NCI-H774 (cell line): ENCODE data around the gene CSF1.

ENCODE experiments used
- DNase-seq: peaks from one replicate; lab custom pipeline; 2025; lab: John Stamatoyannopoulos, UW

CSF1 gene

DNA sequence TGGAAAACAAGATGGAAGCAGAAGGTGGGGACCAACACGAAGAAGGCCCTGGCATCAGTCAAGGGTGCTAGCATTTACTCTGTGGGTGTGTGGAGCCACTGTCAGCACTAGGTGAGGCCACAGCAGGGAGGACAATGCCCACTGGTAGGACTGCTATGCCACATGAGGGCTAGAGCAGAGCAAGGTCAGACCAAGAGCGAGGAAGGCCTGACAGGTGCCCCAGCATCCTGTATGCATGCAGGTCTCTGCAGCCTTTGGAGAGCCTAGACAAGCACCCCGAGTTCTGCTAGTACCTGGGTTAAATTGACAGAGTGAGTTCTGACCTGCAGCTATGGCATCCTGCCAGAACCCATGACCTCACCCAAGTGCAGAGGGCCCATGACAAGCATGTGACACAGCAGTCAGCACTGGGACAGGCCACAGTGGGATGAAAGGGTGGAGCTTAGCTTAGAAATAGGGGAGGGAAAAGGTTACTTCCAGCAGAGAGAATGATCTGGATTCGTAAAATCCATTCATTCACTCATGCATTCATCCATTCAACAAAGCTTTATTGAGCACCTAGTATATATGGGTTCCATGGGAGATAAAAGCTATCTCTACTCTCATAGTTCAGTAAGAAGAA, 9.0 kb upstream of the CSF1 start:
- no peak for DNase-seq

DNA sequence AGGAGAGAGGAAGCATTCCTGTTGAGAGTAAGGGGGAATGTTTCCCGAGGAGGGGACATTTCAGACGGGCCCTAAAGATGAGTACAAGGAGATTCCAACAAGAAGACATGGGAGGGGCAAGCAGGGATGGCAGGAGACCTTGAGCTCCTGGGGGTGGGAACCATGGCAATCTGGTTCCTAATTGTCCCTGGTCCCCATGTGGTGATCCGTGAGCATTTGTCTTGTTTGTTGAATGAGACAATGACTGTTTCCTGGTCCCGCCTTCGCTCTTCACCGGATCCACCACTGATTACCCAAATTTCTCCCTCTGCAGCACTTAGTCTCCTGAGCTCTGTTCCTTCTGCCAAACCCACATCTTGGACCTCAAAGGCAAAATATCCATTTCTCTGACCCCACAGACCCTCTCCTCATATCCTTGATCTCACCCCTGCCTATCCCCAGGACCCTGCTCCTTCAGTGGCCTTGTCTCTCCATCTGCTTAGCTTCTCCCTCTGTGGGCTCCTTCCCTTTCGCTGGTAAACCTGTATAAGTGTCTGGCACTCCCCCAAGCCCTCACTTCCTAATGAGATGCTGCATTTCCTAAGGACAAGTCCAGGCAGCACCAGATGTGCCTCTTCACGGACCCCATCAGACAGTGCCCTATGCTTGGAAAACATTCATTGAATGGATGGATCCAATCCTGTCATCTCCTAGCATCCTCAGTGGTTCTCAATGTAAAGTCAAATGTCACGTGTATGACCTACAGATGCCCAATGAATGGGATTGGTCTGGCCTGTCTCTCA, 8.3 kb upstream of the CSF1 start:
- no peak for DNase-seq

DNA sequence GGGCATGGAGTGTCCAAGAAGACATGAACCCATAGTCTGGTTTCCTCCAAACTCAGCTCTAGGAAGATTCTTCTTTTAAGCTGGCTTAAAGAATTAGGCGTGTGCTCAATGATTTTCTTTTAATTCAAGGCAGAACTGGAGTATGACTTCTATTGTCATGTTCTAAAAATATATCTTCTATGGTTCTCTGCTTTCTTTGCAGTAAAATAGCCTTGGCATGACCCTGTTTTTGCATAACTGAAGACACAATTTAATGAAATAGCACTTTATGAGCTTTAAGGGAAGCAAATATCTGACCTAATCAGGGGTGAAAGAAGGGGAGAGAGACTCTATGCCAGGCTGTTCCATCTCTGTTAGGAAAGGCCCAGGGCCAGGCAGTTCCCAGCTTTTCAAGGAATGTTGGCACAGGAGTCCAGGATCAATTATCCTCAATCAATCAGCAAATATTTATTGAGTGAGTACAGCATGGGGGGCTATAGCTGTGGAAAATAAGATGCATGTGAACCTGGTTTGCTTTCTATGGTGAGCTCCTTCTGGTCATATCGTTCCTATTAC, 7.2 kb upstream of the CSF1 start:
- DNase-seq, result no peak

DNA sequence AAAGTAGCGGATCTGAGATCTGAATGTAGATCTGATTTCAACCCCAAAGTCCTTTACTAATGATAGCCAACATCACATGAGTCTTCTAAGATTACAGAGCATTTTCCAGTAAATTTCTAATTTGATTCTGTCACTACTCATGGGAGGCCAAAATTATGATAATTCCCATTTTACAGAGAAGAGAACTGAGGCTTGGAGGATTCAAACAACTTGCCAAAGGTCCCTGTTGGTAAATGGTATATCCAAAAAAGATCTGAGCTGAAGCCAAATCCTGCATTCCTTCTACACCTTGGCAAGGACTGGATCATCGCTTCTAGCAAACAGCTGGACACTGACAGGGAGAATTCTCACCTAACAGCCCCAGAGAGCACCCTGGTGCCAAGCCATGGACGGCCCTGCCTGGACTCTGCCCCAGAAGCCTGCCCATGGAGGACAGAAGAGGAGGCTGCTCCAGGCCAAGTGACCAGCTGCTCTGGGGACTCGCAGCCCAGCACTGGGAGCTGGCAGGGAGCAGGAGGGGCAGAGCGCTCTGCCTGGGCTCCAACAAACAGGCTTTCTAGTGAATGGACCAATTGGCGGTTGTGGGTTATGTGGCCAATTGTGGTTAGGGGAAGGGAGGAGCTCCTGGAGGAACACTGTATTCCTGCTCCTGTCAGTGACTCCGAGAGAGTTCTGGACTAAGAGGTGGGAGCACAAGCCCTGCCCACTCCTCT, 6.4 kb upstream of the CSF1 start:
- DNase-seq, result no peak

DNA sequence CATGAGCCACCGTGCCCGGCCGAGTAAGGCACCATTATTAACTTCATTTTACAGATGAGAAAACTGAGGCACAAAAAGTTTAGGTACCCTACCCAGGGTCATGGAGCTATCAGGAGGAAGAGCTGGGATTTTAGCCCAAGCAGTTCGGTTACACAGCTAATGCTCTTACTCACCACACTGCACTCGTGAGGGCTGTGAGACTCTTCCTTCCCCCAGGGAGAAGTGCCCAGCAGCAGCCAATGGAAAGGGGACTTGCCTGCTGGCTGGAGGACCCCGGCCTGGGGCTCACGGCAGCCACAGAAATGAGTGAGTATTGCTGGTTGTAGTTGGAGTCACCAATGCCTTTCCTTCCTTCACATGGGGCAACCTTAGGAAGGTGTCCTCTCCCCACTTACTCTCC, 5.2 kb upstream of the CSF1 start:
- no peak for DNase-seq

DNA sequence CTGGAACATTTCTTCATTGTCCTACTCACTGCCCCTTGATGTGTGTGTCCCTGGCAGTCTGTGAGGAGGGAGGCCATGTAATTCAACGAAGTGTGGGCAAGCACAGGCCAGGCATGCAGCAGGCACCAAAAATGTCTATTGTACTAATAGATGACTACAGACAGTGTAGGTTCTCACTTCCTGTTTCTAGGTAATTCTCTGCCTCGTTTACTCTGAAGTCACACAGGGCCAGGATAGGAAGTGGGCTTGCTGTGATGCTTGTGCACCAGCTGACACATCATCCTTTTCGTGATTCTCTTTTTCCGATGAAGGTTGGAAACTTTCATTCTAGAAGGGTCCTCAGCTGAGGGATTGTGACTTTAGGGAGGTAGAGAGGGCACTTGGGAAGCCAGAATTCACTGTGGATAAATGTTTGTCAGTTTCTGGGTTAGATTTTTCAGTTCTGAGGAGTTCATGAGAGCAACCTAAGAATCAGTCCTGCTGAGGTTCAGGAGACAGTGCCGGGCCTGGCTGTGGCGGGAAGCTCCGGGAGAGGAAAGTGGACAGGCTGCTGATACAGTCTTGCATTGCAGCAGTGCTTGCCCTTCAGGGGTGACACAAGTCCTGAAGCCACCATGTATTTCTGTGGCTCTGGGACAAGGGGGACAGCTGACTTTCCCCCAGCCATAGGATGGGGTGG, 4.3 kb upstream of the CSF1 start:
- DNase-seq, result no peak

DNA sequence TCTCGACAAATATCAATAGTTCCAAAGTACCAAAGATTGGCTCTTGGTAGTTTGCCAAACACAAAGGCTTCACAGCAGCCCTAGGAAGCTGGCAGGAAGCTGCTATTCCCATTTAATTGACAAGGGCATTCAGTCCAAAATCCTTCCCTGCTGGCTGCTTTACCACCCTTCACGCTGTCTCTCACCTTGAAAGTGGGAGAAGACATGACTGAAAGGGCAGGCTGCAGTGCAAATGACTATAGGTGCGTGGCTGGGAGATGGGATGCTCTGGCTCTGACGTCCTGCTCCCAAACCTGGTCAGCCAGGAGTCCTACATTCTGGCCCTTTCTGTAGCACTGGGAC, 3.8 kb upstream of the CSF1 start:
- DNase-seq, result no peak

DNA sequence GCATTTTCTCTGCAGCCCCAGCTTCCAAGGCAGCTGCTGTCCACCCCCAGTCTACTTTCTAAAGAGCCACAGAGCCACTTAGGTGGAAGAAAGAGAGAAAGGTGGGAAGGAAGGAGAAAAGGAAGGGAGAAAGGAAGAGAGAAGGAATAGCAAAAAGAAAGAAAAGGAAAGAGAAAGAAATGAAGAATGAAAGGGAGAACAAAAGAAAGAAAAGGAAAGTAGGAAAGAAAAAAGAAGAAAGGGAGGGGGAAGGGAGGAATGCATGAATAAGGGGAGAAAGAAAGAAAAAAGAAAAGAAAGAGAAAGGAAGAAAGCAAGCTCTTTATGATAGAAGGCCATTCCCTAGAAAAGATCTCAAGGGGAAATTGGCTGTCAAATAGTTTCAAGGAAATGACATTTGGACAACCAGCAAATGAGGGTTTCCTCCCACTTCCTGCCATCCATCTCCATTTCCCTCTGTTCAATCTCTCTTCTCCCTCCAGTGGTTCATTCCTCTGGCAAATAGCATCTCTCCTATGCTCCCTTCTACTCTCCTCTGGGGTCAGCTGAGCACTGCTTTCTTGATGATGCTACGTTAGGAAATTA, 3.4 kb upstream of the CSF1 start:
- no peak for DNase-seq

DNA sequence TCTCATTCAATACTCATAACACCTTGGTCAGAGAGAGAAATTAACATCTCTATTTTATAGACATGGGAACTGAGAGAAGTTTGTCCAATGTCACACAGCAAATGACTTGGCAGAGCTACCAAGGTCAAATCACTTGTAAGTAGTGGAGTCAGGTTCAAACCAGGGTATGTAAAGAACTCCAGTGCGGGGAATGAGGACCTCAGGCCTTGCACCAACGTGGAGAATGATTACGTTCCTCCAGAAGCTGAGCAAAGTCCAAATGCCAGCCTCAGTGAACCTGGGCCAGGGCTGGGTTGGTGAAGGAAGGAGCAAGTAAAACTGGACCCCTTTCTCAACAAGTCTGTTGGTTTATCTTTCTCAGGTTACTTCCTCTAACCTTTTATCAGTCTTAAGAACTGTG, 1.8 kb upstream of the CSF1 start:
- no peak for DNase-seq

DNA sequence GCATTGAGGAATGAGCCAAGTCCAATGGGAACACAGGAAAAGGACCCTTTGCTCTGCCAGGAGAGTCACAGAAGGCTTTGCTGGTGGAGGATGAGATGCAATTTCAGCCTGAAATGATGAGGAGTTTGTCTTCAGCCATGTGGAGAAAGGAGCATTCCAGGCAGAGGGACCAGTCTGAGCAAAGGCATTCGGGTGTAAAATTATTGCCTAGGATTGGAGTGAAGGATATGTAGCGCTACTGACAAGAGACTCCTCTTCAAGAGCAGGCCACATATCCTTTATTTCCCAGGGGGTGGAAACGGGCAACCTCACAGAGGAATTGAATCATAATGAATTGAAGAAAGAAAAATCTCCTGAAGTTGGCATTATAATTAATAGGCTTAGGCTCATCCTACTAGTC, 1.1 kb upstream of the CSF1 start:
- DNase-seq, result no peak

DNA sequence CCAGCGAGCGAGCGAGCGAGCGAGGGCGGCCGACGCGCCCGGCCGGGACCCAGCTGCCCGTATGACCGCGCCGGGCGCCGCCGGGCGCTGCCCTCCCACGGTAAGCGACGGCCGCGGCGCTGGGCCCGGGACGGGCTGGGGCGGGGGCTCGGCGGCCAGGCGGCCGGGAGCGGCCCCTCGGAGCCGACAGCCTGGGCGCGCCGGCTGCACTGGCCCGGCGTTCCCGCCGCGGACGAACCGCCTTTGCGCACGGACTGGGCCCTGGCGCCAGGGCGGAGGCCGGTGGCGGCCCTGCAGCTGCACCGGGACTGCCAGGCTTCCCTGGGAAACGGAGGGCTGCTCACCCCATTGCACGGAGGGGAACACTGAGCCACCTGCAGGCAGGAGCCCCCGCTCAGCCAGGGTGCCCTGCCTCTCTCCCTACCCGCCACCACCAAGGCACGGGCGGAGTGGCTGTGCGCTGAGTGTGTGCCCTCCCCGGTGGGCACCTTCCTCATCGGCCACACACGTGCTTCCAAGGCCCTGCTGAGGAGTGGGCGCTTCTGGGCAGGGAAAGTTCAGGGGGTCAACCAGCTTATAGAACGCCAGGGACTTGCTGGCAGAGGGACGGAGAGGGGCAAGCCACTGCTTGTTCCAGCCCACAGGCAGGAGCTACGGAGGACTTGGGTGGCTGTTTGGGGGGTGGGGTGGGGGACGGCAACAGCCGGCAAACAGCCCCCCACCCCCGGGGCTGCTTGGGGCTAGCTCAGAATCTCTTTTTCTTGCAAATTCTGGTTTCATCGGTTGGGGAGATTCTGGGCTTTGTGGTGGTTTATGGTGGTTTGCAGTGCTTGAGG, 532 bp downstream of the CSF1 start:
- no peak for DNase-seq

DNA sequence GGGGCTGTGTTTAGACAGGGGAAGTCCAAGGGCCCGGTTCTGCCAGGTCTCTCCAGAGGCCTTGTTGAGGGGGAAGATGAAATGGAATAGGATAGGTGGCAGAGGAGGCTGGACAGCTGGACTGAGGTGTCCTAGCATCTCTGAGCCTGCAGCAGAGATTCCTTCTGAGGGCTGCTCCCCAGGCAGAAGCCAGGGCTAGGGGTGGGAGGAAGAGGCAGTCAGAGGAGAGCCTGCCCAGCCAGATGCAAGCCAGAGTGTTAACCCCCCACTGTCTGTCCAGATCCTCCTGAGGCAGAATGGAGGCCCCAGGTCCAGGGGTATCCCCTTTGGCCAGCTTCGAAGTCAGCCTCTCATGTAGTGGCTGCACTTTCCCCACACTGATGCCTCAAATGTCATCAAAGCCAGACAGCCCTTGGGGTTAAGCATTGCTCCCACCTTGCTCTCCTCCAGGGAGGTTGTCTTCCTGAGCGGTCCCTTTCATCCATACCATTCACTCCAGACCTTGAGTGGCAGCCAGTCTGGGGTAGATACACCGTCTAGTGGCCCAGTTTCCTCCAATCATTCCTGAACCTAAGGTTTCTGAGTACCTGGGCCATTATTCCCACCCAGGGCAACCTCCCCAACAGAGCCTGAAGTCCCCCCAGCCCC, 1.7 kb downstream of the CSF1 start:
- no peak for DNase-seq

DNA sequence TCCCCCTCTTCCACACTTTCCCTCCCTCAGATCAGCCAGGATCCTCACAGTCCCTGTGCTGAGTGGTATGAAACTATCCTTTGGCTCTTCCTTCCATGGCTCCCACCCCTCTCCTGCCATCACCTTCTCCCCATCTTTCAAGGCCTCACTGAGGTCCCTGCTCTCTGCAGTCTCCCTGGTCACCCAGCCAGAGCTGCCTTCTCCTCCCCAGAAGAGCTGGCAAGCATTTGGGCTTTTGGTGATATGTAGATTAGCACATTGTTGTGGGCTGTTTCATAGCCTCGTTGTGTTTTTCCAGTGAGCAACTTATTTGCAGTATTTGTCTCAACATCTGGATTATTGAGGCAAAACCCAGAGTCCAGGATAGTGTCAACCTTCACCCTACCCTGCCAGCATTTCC, 2.2 kb downstream of the CSF1 start:
- no peak for DNase-seq

DNA sequence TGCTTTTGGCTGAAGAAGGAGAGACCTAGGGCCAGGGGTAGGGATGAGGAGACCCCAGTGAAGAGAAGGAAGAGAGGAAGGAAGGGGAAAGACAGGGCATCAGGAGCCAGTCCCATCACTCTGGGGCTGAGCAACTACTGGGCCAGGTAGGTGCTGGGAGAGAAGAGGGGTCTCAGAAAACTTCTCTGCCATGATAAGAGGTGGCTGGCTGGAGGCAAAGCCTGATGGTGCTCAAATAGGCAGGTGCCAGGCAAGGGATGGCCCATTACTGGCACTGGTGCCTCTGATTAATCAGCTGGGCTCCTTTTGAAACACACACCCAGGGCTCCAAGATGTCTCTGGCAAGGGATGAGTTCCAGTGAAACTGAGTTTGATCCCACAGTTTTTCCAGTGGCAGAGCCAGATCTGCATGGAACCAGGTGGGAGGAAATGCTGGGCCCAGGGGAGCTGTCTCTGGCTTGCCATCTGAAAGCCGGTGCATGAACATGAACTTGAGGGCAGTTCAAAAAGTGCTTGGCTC, 2.8 kb downstream of the CSF1 start:
- DNase-seq, result no peak

DNA sequence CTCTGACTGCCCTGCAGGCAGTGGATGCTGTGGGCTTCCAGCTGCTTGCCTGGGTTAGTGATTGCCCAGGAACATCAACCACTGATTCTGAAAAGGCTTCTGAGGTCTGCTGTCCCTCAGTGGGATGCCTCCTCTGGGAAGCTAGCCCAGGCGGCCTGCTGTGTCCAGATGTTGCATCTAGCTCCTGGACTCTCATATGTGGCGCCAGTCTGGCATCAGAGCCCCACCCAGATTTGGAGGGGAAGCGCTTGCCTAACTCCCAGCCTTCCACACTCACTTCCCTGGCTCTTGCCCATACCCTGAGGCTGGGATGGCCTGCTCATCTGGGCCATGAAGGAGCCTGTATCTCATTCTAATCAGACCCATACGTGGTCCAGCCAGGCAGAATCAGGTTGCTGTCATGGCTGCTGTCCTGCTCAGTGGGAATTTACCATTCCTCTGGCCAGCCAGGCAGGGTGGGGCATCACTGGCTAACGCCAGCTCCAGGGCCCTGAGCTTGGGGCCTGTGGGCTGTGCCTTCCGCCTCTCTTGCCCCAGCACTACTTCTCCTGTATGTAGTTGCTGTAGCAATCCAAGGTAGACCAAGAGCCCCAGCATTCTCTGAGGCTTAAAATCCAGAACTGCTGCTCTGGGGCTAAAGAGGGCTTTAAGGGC, 4.1 kb downstream of the CSF1 start:
- DNase-seq, result no peak

DNA sequence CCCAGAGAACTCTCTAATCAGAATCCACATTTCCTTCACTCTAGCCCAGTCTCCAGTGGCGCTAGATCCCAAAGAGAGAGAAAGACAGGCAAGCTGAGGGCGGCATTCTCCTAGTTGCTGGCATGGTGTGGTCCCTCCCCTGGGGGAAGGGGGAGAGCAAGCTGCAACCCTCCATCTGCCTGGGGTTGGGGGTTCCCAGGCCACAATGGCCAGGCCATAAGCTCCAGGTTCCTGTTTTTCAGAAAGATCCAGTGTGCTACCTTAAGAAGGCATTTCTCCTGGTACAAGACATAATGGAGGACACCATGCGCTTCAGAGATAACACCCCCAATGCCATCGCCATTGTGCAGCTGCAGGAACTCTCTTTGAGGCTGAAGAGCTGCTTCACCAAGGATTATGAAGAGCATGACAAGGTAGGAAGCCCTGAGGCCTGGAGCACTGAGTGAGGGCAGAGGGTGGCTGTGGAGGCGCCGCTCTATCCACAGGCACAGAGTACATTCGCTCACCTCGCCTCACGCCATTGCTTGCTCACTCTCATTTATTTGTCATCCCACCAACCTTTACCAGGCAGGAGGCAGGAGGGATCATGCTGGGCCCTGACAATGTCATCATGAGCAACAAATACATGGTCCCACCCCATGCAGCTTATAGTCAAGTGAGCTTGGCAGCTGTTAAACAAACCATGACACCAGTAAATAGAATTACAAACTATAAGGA, 6.6 kb downstream of the CSF1 start:
- no peak for DNase-seq

DNA sequence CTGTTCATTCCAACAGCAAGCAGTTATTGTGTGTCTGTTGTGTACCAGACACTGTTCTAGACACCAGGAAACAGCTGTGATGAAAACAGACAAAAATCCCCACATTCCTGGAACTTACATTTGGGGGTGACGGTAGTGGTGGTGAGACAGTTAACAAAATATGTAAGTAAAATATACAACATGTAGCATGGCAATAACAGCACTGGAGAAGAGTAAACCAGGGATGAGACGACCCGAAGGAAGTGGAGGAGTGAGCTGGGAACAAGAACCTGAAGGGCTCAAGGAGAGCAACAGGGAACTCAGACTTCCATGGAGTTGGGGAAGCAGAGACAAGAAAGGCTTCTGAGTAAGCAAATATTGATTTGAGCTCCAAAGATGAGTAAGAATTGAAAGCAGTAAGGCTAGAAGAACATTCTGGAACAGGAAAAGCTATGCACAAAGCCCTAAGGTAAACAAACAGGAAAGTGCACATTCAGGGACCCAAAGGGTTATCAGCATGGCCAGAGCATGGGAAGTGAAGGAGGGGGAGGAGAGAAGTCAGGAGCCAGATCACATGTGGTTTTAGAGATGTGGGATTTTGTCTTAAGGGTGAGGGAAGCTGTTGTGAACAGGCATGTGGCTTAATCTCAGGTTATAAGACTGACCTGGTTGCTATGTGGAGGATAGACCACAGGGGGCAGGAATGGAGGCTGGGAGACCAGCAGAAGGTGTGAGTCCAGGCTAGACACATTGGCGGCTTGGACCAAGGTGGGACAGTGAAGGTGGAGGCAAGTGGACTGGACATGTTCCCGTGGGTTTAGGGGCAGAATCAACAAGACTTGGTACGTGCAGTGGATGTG, 7.3 kb downstream of the CSF1 start:
- no peak for DNase-seq

DNA sequence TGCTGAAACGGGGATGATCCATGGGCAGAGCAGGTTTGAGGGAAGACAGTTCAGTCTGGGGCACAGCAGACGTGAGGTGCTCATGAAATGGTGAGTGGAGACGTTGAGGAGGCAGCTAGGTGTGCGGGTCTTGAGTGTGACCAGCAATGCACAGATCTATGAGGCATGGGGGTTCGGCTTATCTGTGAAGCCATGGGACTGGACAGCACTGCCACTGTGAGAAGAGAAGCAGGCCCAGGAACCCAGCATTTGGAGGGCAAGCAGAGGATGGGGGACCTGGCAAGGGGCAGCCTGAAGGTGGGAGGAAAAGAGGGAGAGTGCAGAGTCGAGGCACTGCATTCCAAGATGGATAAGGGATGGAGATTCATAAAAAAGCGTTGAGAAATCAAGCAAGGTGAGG, 8.0 kb downstream of the CSF1 start:
- no peak for DNase-seq
